Right lobe of liver (tissue), 6 donors: ENCODE results near the gene DZIP1. TPM values are rescaled to one million over a fixed set of nuclear protein-coding genes. Genes with fewer than 3 reads are reported as not detected.
A peak's percentile ranks its signal among the peaks of the same experiment; 100 is the strongest.

Experiments
- ATAC-seq, 4 donors: fragments of 200-7000 bp; cut with Tn5 transposase; one replicate each; pipeline ENCODE4 v1.9.1; 2020; ENCODE audit warnings: mild to moderate bottlenecking in 4 of 4, moderate library complexity in 4 of 4
- DNase-seq, 3 donors: peaks; one replicate each; pipeline ENCODE4 v3.0.0-alpha.2; 2020
- H3K27ac ChIP-seq, 3 donors: fragments of 200-600 bp; one replicate each; pipeline ENCODE4 v1.8.0; 2022
- H3K27me3 ChIP-seq, 2 donors: fragments of 200-600 bp; one replicate each; pipeline ENCODE4 v1.8.0; 2022
- H3K36me3 ChIP-seq, 4 donors: fragments of 200-600 bp; sonication (generic) in 1 of 4; one replicate each; pipeline versions ENCODE4 v1.5.1 to v1.8.0; 2017 to 2022; ENCODE audit warnings: control low read depth in 1 of 4
- H3K4me1 ChIP-seq, 4 donors: fragments of 200-600 bp; sonication (generic) in 1 of 4; one replicate each; pipeline versions ENCODE4 v1.5.1 to v1.8.0; 2017 to 2022; ENCODE audit warnings: control low read depth in 1 of 4
- H3K4me3 ChIP-seq, 3 donors: fragments of 200-600 bp; one replicate each; pipeline ENCODE4 v1.8.0; 2022
- H3K9me3 ChIP-seq, 4 donors: fragments of 200-600 bp; sonication (generic) in 1 of 4; one replicate each; pipeline versions ENCODE4 v1.5.1 to v1.8.0; 2017 to 2022; ENCODE audit warnings: control low read depth in 1 of 4
- CTCF ChIP-seq, 4 donors: fragments of 200-600 bp in 3 of 4; fragments of 450-650 bp in 1 of 4; IDR thresholded peaks; one replicate each; pipeline versions ENCODE4 v1.5.1 to v1.8.0; 2016 to 2022; ENCODE audit warnings: antibody characterized with exemption in 4 of 4, mild to moderate bottlenecking in 2 of 4
- POLR2A ChIP-seq: fragments of 450-650 bp; IDR thresholded peaks from one replicate; pipeline ENCODE4 v1.6.1; 2017; ENCODE audit warnings: antibody characterized with exemption, mild to moderate bottlenecking
- WGBS: methylation state at CpG from one replicate; pipeline ENCODE4 v1.1.6; 2018; ENCODE audit warnings: low coverage, low lambda C conversion rate; ENCODE audit not compliant: insufficient coverage; ENCODE audit errors: missing lambda C conversion rate; 5-methylcytosine and 5-hydroxymethylcytosine counted together
- intact Hi-C, 2 donors: fragments of 100-400 bp; cut with DNase I; formaldehyde crosslinking; loops; one replicate each; pipeline versions ENCODE4 v1.11.2 to v1.14.1; 2022
- total RNA-seq, 6 experiments: library from RNA; depleted of rRNA in 2 of 6; stranded (reverse); fragments of >200 nt in 2 of 6; fragmentation: NEBNext Ultra II Directional in 3 of 6; extraction: Animal tissue kit (Norgen Biotek cat#: 25700) in 3 of 6; gene quantifications; one replicate each; pipeline versions ENCODE4 v1.1.0 to v1.2.4, GENCODE V29; 2016 to 2023
- donor health status: DM: no; HTN: yes; CAD: no.
- donor health status: DM: no; HTN: no; CAD: no.
- donor health status: DM: no; HTN: no; CAD: no.
- donor health status: DM: no; HTN: yes; CAD: no.
- donor health status: DM: no; HTN: yes; CAD: no.

Gene DZIP1
- total RNA-seq, 6 experiments from 2014 or later: 0.59 to 1.5 (median 0.94) TPM

GRCh38 chr13:95642028-95642621, 2.4 kb downstream of the DZIP1 start:
- TF ChIP-seq POLR2A: no peak
- intact Hi-C loops: no loop called here
- ATAC-seq: peak; percentile 98 to 99 (median 99)
- 28% methylated on average over 6 of the region's 35 CpGs for WGBS
- no peaks in the 10 kb centered on the region for H3K9me3 ChIP-seq
- H3K27me3 ChIP-seq: peaks cover 0 to 3% of the 10 kb centered on the region in 2 donors
- DNase-seq: peak; percentile 82 to 89 (median 87)
- H3K27ac ChIP-seq: no peak overlapping the region
- peak overlapping the region; percentile 21 to 52 (median 29) for H3K4me3 ChIP-seq
- H3K4me1 ChIP-seq: peaks cover 0 to 8% (median 0%) of the 10 kb centered on the region in 4 donors
- H3K36me3 ChIP-seq: no peaks in the 10 kb centered on the region

GRCh38 chr13:95641291-95642027, 3.0 kb downstream of the DZIP1 start:
- no peak for DNase-seq
- TF ChIP-seq POLR2A (no peak), CTCF (IDR thresholded peaks at IDR 0.05) (no peak)
- WGBS: 33% methylated on average over 3 of the region's 58 CpGs

GRCh38 chr13:95636853-95637252, 7.7 kb downstream of the DZIP1 start:
- DNase-seq: no peak

More at GRCh38 chr13:95641291-95642027, 3.0 kb downstream of the DZIP1 start:
- Histone ChIP-seq H3K4me3 (peak overlapping the region; percentile 21 to 52 (median 29)), H3K4me1 (peaks cover 0 to 8% (median 0%) of the 10 kb centered on the region in 4 donors), H3K9me3 (no peaks in the 10 kb centered on the region), H3K36me3 (no peaks in the 10 kb centered on the region), H3K27me3 (peaks cover 0 to 3% of the 10 kb centered on the region in 2 donors), H3K27ac (no peak overlapping the region)
- no peak for ATAC-seq
- intact Hi-C loops: no loop called here

GRCh38 chr13:95630593-95630992, 13.9 kb downstream of the DZIP1 start:
- intact Hi-C loops: no loop called here
- 52% methylated on average over 3 of the region's 3 CpGs for WGBS
- no peak overlapping the region for H3K4me3 ChIP-seq
- TF ChIP-seq CTCF (IDR thresholded peaks at IDR 0.05): no peak
- no peak for TF ChIP-seq POLR2A
- H3K27me3 ChIP-seq: no peaks in the 10 kb centered on the region
- no peaks in the 10 kb centered on the region for H3K36me3 ChIP-seq
- no peak overlapping the region for H3K27ac ChIP-seq
- ATAC-seq (no peak), DNase-seq (no peak)
- H3K9me3 ChIP-seq: no peaks in the 10 kb centered on the region
- H3K4me1 ChIP-seq: no peaks in the 10 kb centered on the region

More at GRCh38 chr13:95636853-95637252, 7.7 kb downstream of the DZIP1 start:
- no peaks in the 10 kb centered on the region for H3K27me3 ChIP-seq
- no peaks in the 10 kb centered on the region for H3K9me3 ChIP-seq
- H3K4me3 ChIP-seq: no peak overlapping the region
- H3K36me3 ChIP-seq: no peaks in the 10 kb centered on the region
- intact Hi-C loops: no loop called here
- no peak overlapping the region for H3K27ac ChIP-seq
- TF ChIP-seq POLR2A (no peak), CTCF (IDR thresholded peaks at IDR 0.05) (no peak)
- no peaks in the 10 kb centered on the region for H3K4me1 ChIP-seq
- ATAC-seq: no peak

GRCh38 chr13:95629071-95629470, 15.4 kb downstream of the DZIP1 start:
- no peaks in the 10 kb centered on the region for H3K36me3 ChIP-seq
- DNase-seq: no peak
- no peaks in the 10 kb centered on the region for H3K9me3 ChIP-seq
- H3K27me3 ChIP-seq: no peaks in the 10 kb centered on the region
- no peak for ATAC-seq
- whole genome bisulfite sequencing: 56% methylated on average over 3 of the region's 4 CpGs
- H3K27ac ChIP-seq: no peak overlapping the region
- TF ChIP-seq CTCF (IDR thresholded peaks at IDR 0.05) (no peak), POLR2A (no peak)
- no peak overlapping the region for H3K4me3 ChIP-seq
- intact Hi-C loops: loop anchor here in 1 of 2 donors (10.0 kb wide), 1 partner anchor 196 kb away; no protein-coding TSS in a partner anchor
- no peaks in the 10 kb centered on the region for H3K4me1 ChIP-seq
